NCI-H748 (cell line): ENCODE data around the gene SORBS1.

ENCODE experiments used
- DNase-seq: peaks from one replicate; lab custom pipeline; 2025; ENCODE audit not compliant: unreplicated experiment; lab: John Stamatoyannopoulos, UW

SORBS1 gene

DNA sequence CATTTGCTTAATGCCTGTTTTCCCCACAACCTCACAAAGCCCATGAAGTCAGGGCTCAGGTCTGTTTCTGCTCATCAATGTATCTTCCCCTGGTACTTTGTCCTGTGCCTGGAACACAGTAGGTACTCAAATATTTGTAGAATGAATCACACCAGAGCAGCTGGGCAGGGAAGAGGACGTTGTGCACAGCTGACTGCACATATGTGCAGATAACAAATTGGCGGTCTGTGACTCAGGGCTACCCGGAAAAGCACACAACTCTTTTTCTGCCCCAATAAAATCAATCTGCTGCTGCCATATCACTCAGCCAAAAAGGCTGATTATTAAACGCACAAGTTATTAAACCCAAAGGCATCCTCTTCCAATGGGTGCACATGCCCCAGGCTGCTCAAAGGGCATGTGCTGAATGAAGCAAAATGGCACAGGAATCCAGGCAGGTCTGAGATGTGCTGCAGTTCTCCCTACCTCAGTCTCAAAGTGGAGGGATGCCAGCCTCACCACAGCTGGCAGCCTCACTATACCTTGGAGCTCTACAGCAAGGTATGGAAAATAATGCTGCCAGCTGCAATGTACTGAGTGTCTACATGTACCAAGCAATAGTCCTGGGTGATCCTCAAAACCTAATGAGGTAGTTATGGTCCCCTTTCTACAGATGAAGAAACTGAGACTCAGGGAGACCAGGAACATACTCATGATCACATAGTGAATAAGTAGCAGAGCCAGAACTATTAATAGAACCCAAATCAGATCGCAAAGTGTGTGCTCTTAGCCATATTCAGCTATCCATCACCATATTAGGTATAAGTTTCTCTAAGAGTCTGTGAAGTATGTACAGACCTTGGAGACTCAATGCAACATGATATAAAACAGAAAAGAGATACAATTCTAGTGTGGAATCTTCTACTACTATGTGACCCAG lies 43.4 kb downstream of the SORBS1 start:
- no peak for DNase-seq

DNA sequence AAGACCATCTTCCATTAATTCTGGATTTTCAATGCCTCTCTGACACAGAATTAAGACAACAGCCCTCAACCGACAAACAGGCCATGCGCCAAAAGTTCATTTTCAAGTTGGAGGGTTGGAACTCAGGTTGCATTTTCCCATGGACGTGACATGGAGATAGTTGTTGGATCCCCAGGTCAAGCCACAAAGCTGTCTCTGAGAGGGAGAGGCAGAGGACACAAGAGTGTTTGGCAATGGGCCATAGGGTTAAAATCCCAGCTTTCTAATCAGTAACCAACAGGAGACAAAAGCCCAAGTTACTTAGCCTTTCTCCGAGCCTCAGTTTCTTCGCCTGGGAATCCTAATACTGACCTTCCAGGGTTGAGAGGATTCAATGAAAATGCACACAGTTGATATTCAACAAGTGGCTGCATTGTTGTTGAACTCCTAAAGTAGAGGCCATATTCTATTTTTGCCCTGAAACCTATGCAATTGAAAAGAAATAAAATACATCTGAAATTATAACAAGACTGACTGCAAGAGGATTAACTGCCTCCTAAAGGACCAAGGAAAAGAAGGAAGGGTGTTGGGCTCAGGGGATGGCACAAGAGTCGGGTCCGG lies 44.3 kb downstream of the SORBS1 start:
- no peak for DNase-seq

DNA sequence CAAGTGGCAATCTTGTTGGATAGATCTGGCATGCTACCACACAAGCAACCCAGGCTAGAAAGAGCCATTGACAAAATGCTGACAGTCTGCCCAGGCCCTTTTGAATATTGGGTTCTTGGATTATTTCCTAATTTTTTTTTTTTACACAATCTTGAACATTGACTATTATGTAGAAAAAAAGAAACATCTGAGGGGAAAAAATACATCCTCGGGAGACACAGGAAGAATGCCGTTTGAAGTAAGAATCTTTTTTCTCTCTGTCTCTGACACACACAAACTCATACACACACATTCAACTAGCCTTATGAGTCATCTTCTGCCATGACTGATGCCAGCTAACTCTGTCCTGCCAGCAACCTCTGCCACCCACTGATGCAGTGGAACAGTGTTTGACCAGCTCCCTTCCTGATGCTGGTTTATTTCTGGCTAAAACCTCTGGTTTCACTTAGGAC lies 47.2 kb downstream of the SORBS1 start:
- no peak for DNase-seq

DNA sequence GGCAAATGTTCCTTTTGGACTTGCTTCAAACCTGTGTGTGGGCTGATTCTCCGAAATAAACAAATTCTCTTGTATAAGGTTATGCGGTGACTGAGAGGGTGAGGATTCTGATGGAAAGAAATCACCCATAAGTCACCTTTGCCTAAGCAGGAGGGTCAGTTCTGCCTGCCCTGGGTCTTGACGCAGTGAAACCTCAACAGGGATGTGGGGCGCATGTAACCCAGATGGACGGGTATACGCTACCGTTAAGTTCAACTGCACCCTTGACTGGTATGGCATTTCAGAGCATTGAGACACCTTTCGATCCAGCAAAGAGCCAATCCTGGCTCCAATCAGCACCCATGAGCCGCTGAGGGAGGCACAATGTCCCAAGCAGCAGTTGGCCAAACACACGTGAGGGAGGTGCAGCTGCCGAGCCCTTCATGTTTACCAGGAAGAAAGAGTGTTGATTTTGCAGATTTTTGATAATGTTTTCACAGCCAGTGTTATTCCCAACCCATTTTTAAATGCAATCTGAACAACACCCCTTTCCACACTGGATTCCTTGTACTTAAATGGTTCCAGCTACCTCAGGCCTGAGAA lies 48.1 kb downstream of the SORBS1 start:
- DNase-seq, result no peak

DNA sequence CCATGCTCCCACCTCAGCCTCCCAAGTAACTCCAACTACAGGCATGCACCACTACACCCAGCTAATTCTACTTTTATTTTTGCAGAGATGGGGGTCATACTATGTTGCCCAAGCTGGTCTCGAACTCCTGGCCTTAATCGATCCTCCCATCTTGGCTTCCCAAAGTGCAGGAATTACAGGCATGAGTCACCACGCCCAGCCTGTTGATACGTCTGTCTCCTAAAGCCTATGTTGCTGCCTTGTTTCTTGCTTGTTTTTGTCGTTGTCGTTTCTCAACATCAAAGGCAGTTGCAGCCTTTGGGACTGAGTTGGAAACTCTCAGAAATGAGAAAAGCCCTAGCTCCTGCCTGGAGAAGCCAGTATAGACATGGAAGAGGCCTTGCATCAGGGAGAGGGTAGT lies 49.9 kb downstream of the SORBS1 start:
- DNase-seq, result no peak

DNA sequence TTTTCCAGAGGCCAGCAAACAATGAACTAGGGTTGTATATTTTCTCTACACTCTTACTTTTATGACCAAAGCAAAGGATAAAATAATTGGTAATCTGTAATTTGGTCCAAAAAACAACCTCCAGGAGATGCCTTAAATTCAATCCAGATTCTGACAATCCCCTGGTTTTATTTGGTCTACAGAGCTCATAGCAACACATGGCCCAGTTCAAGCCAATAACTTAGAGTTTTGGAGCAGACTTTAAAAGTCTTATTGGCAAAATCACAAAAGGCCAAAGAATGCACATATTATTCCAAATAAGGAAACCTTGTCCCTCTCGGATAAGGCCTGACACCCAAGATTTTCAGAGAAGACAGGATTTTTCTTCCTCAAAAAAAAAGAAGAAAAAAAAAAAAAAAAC lies 51.9 kb downstream of the SORBS1 start:
- no peak for DNase-seq

DNA sequence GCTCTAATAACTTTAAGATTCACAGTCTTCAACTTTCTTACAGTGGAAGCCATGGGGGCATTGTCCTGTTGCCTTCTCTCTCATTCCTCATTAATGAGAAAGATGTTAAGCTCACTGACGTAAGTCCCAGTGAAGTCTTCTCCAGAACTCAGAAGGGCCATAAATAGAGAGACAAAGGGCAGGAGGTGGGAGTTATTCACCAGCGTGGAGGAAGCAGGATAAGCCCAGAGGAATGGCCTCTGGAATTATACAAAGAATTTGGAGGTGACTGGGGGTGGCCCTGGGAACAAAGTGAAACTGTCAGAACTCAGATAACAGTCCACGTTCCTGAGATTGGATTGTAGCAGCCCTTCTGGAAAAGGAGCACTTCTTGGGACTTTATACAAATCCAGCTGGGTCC lies 52.4 kb downstream of the SORBS1 start:
- DNase-seq, result no peak

DNA sequence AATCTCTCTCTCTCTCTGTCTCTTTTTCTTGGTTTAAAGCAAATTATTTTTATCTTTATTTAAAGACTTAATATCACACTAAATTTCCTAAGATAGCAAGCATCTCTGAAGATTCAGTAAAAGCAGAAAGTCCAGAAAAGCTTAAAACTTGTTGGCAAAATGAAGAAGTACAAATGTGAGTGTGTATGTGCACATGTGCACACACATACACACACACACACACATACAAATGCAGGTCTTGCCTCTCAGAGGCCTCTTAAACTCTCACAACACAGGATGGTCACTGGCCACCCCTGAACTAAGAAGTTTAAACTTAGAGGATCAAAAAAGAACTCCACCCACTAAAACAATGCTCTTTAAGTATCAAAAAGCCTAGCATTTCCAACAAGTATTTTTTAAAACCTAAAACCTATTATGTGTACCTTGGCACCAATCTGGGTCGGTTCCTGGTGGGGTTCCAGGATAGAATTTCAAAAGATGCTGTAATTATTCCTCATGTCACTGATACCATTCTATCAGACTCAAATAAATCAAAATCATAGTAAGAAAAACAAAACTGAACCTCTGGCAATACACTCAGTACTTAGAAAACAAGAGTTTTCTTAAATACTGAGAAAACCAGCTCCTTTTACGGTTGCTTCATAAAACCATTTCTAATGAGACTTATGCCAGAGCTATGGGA lies 55.0 kb downstream of the SORBS1 start:
- DNase-seq, result no peak

DNA sequence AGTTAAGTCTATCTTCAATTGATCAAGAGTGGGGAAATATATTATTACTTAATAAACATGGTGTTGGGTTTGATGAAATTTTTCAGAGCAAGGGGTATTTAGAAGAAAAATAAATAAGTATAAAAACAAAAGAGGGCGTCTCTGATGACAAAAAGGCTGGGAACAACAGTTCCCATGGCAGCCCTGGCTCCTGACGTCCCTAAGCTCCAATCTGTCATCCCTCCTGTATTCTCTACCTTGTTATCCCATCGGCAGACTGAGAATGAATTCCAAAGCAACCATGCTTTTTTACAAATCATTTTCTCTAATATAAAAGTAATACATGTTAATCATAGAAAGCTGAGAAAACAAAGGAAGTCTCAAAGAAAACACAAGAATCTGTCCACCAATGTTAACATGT lies 55.5 kb downstream of the SORBS1 start:
- no peak for DNase-seq

DNA sequence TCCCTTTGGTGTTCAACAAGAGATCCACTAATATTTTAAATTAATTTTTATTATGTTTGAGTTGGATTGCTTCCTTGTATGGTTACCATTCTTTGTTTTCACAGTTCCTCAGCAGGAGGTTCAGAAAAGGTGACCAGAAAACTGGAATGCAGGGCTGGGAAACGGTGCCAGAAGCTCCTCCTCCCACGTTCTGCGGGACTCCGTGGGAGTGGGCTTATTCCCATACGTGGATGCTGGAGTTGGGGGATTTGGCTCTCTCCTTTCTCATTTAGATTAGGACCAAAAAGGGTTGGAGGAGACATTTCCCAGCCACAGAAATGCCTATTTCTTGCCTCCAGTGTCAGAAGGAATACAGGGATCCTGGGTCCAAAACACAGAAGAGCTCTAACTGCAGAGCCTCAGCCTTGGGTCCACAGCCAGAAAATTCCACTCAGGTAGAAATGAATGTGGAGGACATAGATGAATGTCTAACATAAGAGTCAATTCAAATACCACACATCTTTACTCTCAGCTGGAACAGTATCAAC lies 56.0 kb downstream of the SORBS1 start:
- no peak for DNase-seq

DNA sequence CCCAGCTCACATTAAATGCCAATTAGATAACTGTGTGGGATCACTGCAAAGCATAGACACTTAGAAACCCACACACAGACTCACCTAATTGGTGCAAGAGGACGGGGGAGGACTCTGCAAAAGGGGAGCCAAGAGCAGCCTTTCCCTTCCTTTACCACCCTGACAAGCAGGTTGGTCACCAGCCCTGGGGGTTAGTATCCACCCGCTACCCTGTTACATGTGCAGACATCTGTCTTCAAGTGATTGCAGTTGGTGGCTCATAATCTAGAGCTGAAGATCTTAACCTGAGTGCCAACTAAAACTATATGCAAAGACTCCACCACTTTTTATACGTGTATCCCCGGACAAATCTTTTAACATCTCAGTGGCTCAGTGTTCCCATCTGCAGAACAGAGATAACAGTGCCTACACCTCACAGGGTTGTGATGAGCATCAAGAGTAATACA lies 56.9 kb downstream of the SORBS1 start:
- no peak for DNase-seq

DNA sequence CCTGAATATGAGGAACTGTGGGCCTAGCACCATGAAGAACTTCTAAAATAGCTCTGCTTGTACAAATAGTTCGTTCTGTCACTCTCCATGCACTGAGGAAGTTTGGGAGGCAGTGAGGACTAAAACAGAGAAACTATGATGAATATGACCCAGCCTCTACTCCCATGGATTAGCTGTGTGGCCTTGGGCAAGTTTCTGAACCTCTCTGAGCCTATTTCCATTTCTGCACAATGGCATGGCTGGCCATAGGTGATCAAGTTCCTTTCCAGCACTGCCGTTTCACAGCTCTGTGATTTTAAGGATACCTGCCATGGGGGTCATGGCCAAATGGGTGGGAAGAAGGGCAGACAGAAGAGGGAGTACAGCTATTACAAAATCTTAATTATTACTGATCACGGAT lies 57.6 kb downstream of the SORBS1 start:
- no peak for DNase-seq

DNA sequence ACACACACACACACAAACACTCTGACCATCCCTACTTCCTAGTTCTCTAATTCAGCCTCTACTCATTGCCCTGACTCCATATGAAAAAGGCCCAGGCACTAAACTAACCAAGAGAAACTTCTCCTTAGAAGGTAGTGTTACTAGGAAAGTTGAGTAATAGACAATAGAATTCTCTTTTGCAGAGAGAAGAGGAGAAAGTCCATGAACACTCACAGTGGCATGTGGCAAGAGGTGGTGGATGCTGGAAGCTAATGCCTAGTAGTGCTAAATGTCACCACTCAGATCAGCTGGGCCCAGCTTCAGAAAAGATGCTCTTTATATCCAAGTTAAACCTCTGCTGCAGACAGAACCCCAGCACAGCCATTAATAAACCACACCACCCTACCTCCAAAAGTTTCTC lies 58.2 kb downstream of the SORBS1 start:
- DNase-seq, result no peak

DNA sequence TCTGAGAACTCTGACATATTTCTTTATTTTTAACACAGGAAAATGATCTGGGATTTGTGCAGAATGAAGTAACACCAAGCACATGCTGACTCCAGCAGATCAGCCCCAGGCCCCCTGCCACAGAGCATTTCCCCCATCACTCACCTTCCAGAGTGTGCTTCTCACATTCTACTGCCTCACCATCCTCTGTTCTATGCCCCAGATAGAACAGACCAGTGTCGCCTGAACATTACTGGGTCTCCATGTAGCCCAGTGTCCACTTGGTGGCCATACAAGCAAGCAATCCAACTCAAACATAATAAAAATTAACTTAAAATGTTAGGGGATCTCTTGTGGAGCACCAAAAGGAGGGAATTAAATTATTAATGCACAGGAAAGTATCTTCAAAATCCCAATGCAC lies 58.8 kb downstream of the SORBS1 start:
- no peak for DNase-seq

DNA sequence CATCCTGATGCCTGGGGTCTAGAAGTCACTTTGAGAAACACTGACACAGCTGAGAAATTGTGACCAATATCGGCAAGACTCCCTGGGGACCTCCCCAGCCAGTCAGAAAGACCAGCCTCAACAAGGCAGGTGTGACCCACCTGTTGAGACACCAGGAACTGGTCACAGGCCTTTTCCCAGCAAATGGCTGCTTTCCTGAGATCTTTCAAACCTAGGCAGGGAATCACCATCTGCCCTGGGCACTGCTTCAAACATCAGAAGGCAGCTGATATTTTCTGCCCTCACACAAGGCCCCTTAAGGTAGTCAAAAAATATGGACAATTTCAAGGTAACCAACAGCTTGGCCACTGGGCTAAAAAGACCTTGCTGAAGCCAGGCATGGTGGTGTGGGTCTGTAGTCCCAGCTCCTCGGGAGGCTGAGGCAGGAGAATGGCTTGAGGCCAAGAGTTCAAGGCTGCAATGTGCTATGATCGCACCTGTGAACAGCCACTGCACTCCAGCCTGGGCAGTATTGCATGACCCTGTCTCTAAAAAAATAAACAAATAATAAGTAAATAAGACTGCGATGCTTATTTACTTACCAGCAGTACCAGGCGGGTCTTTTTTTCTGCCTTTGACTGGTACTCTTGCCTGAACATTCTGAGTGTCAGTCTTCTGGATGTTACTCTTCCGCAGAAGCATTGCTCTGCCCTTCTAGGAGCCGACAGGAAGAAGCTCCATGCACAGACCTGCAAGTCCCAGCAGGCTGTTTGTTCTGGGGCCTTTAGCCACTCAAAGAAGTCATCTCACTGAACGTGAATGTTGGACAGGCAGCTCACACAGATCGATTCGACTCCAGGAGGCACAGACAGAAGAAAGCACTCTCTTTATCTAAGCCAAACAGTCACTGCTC lies 59.7 kb downstream of the SORBS1 start:
- DNase-seq, result no peak

DNA sequence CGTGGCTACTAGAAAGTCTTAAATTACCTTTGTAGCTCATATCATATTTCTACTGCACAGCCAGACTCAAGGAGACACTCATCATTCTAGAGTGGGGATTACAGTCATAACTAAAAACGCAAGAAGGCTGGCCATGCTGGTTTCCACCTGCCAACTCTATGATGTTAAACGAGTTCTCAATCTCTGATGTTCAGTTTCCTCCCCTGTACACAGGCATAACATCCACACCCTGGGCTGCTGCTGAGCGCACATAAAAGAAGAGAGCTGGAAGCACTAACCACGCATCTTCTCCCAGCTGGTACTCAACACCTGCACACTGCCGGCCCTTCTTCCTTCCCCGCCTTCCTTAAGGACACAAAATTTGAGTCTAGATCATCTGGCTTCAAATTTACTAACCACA lies 60.5 kb downstream of the SORBS1 start:
- DNase-seq, result no peak

DNA sequence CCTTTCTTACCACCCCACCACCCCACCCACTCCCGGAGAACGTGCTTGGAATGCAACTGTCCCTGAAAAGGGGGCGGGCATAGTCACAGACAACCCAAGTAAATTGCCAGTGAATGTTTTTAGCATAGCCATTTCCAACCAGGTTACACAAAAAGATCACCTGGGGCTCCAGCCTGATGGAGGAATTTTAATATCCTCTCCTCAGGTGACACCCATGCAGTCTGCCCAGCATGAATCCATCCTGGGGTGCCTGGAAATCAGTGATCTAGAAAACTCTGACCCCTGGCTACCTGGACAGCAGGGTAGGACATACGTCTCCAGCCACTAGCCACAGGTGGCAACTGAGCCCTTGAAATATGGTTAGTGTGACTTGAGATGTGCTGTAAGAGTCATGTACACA lies 61.1 kb downstream of the SORBS1 start:
- no peak for DNase-seq

DNA sequence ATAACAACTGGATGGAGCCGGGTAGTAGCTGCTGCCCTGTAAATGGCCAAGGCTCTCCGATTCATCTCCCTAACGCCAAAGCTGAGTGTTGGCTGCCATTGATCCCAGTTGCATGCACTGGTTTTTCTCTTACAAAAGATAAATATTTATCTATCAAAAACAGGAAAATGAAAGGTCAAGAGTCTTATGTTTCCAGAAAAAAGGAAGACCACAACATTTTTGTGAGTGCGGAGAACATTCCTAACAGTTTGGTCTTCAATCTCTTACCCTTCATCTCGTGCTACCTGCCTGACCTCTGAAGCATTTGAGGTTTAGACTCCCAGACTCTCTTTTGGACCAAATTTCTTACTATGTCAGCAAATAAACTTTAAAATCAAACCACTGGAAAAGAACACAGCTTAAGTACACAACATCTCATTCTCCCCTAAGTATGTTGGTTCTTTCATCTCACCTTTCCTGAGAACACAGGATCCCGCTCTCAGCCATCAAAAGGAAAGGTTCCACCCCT lies 61.6 kb downstream of the SORBS1 start:
- no peak for DNase-seq

DNA sequence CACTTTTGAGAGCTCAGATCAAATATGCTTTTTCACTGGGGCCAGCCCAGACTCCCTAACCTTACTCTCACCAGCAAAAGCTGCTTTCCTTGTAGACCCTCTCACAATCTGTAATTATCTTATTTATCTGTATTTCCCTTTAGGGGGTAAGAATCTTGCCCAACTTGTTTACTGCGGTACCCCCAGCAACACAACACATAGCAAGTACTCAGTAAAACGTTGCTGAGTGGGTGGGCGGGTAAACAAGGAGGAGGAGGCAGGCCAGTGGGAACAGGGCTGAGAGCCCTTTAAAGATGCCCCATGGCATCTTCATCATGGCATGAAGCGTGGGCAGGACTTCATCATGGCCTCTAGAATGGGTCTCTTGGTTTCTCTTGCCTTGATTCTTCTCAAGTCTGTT lies 64.2 kb downstream of the SORBS1 start:
- no peak for DNase-seq

DNA sequence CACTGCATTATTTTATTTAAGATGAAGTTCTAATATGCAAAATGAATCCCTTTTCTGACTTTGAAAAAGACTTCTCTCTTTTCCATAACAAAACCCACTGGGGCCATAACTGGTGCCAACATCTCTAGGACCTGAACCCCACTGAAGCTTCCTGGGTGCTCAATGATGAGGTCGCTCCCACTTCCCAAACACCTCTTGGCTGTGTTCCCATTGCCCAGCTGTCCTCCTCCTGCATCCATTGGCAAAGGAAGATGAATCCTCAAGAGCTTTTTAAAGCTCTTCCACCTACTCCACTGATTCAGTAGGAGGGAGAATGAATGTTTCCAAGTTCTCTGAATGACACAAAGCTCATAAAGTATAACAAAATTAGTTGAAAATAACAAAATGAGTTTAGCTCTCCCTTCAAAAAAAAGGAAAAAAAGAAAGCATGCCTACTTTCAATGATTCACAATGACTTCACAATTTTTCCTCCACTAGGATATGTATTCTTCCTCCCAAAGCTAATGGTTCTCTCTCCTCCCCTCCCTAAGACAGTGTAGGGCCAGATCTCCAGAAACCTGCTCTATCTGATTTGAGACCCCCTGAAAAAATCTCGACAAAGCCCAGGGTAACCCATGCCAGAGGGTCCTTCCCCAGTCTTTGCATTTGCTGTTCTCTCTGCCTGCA lies 64.8 kb downstream of the SORBS1 start:
- no peak for DNase-seq
